GM12891 (cell line): Measurements from ENCODE around the gene ZNF792.

Experiments used
- POLR2A ChIP-seq: IDR thresholded peaks from 2 replicates; pipeline ENCODE4 v1.6.1; 2011; ENCODE audit warnings: low read depth, low read length, control low read depth
- POLR2AphosphoS5 ChIP-seq: IDR thresholded peaks from 2 replicates; pipeline ENCODE4 v1.6.1; 2011; ENCODE audit warnings: low read depth, low read length, control low read depth

DNA sequence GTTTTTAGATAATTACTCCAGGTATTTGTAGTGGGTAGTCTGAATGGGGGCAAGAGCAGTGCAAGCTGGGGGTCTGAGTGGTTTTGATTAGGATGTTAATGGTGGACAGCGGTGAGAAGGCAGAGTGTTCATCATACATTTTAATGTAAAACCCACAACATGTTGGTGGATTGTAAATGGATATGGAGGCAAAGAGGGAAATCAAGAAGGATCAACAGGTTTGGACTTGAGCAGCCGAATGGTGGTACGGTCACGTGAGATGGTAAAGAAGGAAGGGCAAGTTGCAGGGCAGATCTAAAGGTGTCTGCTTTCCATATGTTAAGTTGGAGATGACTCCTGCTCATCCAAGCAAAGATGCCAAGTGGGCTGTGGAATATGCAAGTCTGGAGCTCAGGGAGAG, 27.8 kb downstream of the ZNF792 start:
- TF ChIP-seq POLR2AphosphoS5 (no peak), POLR2A (no peak)
